ENCODE measurements around the gene RIN3.

- no peak for TF ChIP-seq REST (IDR thresholded peaks at IDR 0.05)
- no peak for TF ChIP-seq CTCF (IDR thresholded peaks at IDR 0.05; ENCODE audit: low read depth, low read length, missing input control)
- no peak for TF ChIP-seq TAF1 (conservative IDR thresholded peaks at IDR 0.05)
- TF ChIP-seq JUND (IDR thresholded peaks at IDR 0.05): no peak
- TF ChIP-seq RXRA (IDR thresholded peaks at IDR 0.05): no peak
These were observed 169.5 kb downstream of the RIN3 start for GRCh38 chr14:92683041-92683440.

Data from liver (tissue), 3 donors.